MG63 (cell line): ENCODE data around the gene ASXL2. TPM values are rescaled to one million over a fixed set of nuclear protein-coding genes. Genes with fewer than 3 reads are reported as not detected.

Experiments
- DNase-seq: peaks from one replicate; pipeline ENCODE4 v3.0.0-alpha.2; 2020
- H3K27me3 ChIP-seq: fragments of 250-450 bp; sonication (Bioruptor Pico); 2 replicates; pipeline ENCODE4 v1.5.1; 2020; ENCODE audit warnings: mild to moderate bottlenecking, moderate library complexity
- H3K36me3 ChIP-seq: fragments of 250-450 bp; sonication (Bioruptor Pico); 2 replicates; pipeline ENCODE4 v1.5.1; 2020; ENCODE audit warnings: mild to moderate bottlenecking, moderate library complexity
- H3K4me3 ChIP-seq: fragments of 250-450 bp; sonication (Bioruptor Pico); 2 replicates; pipeline ENCODE4 v1.5.1; 2020; ENCODE audit warnings: mild to moderate bottlenecking, moderate library complexity
- H3K9me3 ChIP-seq: fragments of 250-450 bp; sonication (Bioruptor Pico); 2 replicates; pipeline ENCODE4 v1.5.1; 2020; ENCODE audit warnings: mild to moderate bottlenecking, moderate library complexity
- total RNA-seq: library from RNA; depleted of rRNA; stranded (reverse); fragments of >200 nt; shearing (Covaris generic); gene quantifications from 2 replicates; pipeline ENCODE4 v1.2.3, GENCODE V29; 2014; ENCODE audit warnings: low replicate concordance

The ASXL2 gene
- total RNA-seq, 1 experiment from 2014 or later = 3.6 TPM

DNA sequence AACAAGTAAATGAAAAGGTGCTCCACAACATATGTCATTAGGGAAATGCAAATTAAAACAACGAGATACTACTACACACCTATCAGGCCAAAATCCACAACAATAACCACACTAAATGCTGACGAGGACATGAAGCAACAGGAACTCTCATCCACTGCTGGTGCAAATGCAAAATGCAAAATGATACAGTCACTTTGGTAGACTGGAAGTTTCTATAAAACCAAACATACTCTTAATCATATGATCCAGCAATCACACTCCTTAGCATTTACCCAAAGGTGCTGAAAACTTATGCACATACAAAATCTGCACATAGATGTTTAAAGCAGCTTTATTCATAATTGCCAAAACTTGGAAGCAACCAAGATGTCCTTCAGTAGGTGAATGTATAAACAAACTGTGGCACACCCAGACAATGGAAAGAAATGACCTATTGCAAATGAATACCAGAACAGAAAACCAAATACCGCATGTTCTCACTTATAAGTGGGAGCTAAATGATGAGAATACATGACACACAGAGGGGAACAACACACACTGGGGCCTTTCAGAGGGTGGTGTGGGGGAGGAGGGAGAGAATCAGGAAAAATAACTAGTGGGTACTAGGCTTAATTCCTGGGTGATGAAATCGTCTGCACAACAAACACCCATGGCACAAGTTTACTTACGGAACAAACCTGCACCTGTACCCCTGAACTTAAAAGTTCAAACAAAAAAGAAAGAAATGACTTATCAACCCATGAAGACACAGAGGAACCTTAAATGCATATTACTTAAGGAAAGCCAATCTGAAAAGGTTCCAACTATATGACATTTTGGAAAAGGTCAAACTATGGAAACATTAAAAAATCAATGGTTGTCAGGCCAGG lies 80.4 kb downstream of the ASXL2 start:
- DNase-seq = no peak
- Histone ChIP-seq H3K9me3 (no peaks in the 10 kb centered on the region), H3K4me3 (no peak overlapping the region), H3K27me3 (no peaks in the 10 kb centered on the region), H3K36me3 (peaks cover 11% of the 10 kb centered on the region; the same call in 1 of the 2 replicates)

GRCh38 chr2:25794544-25795276 lies 83.6 kb downstream of the ASXL2 start:
- H3K9me3 ChIP-seq = no peaks in the 10 kb centered on the region
- peaks cover 11% of the 10 kb centered on the region for H3K36me3 ChIP-seq
- no peak overlapping the region for H3K4me3 ChIP-seq
- no peaks in the 10 kb centered on the region for H3K27me3 ChIP-seq
- no peak for DNase-seq

DNA sequence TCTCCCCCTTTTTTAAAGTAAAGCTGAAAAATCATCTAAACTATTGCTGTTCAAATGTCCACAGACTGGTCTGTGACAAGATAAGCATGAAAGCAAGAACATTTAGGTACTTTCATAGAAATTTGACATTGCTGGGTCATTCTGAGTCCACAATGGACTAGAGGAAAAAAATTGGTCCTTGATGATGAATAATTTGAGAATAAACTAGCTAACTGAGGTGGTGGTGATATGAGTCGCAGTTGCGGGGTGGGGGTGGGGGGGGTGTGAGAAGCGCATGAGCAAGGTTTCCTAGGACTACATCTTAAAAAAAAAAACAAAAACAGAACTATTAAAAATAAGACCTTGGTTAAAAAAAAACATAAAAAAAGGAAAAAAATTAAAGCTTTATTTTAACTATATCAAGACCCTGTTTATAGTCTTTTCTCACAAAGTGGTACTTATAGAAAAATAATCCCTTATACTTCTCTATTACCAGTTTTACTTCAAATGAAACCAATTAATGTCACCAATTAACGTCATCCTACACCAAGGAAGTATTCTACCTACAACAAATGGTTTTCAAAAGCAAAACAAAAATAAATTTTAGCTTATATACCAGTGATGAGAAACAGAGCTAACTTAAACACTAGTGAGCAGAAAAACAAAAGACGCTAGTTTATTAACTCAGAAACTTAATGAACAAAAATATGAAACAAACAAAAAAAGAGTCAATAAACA lies 88.1 kb downstream of the ASXL2 start:
- Histone ChIP-seq H3K4me3 (no peak overlapping the region), H3K9me3 (no peaks in the 10 kb centered on the region; the same call in 1 of the 2 replicates), H3K27me3 (no peaks in the 10 kb centered on the region), H3K36me3 (peaks cover 12% of the 10 kb centered on the region)
- DNase-seq = no peak

GRCh38 chr2:25788457-25788856 lies 89.8 kb downstream of the ASXL2 start:
- no peak for DNase-seq

GRCh38 chr2:25787020-25787419 lies 91.3 kb downstream of the ASXL2 start:
- Histone ChIP-seq H3K36me3 (peaks cover 11% of the 10 kb centered on the region), H3K9me3 (no peaks in the 10 kb centered on the region; the same call in 1 of the 2 replicates), H3K27me3 (no peaks in the 10 kb centered on the region), H3K4me3 (no peak overlapping the region)
- DNase-seq = no peak

More at GRCh38 chr2:25788457-25788856, 89.8 kb downstream of the ASXL2 start:
- Histone ChIP-seq H3K4me3 (no peak overlapping the region), H3K9me3 (no peaks in the 10 kb centered on the region; the same call in 1 of the 2 replicates), H3K36me3 (peaks cover 11% of the 10 kb centered on the region), H3K27me3 (no peaks in the 10 kb centered on the region)

GRCh38 chr2:25784404-25784803 lies 93.9 kb downstream of the ASXL2 start:
- H3K9me3 ChIP-seq = no peaks in the 10 kb centered on the region; the same call in 1 of the 2 replicates
- H3K27me3 ChIP-seq = no peaks in the 10 kb centered on the region
- peaks cover 11% of the 10 kb centered on the region for H3K36me3 ChIP-seq
- no peak for DNase-seq
- H3K4me3 ChIP-seq = no peak overlapping the region

DNA sequence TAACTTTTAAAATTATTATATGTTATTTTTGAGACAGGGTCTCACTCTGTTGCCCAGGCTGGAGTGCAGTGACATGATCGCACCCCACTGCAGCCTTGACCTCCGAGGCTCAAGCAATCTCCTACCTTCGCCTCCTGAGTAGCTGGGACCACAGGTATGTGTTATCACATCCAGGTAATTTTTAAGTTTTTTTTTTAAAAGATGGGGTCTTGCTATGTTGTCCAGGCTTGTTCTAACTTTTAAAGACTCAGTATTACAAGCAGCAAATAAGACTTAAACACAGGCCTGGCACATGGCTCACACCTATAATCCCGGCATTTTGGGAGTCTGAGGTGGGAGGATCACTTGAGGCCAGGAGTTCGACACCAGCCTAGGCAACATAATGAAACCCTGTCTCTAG lies 101.2 kb downstream of the ASXL2 start:
- no peak for DNase-seq
- Histone ChIP-seq H3K27me3 (no peaks in the 10 kb centered on the region), H3K36me3 (no peaks in the 10 kb centered on the region), H3K9me3 (no peaks in the 10 kb centered on the region), H3K4me3 (no peak overlapping the region)

- no peaks in the 10 kb centered on the region for H3K9me3 ChIP-seq
- no peak for DNase-seq
- peaks cover 16% of the 10 kb centered on the region for H3K36me3 ChIP-seq
- no peak overlapping the region for H3K4me3 ChIP-seq
- H3K27me3 ChIP-seq = no peaks in the 10 kb centered on the region
These were observed 106.2 kb downstream of the ASXL2 start for GRCh38 chr2:25772078-25772477.

GRCh38 chr2:25763575-25763974 lies 114.7 kb downstream of the ASXL2 start:
- peaks cover 31% of the 10 kb centered on the region for H3K36me3 ChIP-seq
- no peak overlapping the region for H3K4me3 ChIP-seq
- no peak for DNase-seq
- no peaks in the 10 kb centered on the region for H3K27me3 ChIP-seq
- H3K9me3 ChIP-seq = no peaks in the 10 kb centered on the region

DNA sequence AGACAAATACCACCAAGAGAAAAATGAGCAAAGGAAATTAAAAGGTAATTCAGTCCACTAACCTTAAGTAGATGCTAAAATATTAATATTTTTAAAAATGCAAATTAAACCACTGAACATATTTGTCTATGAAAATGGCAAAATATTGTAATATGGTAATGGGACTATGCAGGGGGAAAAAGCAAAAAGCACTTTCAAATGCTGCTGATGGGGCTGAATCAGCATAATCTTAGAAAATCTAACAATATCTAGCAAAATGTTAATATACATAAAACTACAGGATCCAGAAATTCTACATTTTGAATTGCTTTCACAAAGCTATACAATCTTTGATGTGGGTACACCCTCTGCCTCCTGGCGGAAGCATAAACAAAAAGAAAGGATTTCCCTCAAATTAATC lies 118.0 kb downstream of the ASXL2 start:
- DNase-seq = no peak
- H3K27me3 ChIP-seq = no peaks in the 10 kb centered on the region
- peaks cover 32% of the 10 kb centered on the region for H3K36me3 ChIP-seq
- H3K4me3 ChIP-seq = no peak overlapping the region
- H3K9me3 ChIP-seq = no peaks in the 10 kb centered on the region

DNA sequence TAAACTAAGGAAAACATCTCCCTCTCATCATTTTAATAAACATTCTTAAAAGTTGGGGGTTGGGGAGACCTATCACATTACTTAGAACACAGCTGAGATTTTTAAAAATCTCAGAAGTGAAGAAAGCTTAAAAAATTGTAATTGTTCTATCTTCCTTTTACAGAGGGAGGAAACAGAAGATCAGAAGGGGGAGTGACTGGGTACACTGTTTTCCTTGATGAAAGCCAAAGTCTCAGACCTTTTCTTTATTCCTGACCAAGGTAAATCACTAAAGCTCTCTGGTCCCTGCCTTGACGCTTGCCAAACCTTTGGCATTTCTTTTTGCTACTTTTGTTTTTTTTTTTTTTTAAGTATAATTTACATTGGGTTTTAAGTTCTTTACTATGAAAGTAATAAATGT lies 119.9 kb downstream of the ASXL2 start:
- no peaks in the 10 kb centered on the region for H3K27me3 ChIP-seq
- H3K4me3 ChIP-seq = no peak overlapping the region
- no peaks in the 10 kb centered on the region for H3K9me3 ChIP-seq
- no peak for DNase-seq
- peaks cover 37% of the 10 kb centered on the region for H3K36me3 ChIP-seq

DNA sequence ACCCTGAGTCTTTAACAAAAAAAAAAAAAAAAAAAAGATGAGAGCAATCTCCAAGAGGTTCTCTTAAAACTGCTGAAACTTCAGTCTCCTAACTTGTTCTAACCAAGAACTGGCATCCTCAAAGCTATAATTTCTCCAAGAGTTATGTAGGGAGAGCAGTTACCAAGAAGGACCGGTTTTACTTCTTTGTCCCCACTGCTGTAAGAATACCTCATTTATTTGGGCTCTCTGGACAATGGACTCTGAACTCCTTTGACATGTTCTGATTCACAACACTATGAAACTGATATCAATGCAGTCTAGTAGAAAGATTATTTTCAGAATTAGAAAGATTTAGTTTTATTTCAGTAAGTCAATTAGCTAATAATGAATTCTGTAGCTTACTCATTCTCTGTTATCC lies 120.4 kb downstream of the ASXL2 start:
- Histone ChIP-seq H3K9me3 (no peaks in the 10 kb centered on the region), H3K27me3 (no peaks in the 10 kb centered on the region), H3K36me3 (peaks cover 35% of the 10 kb centered on the region), H3K4me3 (no peak overlapping the region)
- DNase-seq = no peak

DNA sequence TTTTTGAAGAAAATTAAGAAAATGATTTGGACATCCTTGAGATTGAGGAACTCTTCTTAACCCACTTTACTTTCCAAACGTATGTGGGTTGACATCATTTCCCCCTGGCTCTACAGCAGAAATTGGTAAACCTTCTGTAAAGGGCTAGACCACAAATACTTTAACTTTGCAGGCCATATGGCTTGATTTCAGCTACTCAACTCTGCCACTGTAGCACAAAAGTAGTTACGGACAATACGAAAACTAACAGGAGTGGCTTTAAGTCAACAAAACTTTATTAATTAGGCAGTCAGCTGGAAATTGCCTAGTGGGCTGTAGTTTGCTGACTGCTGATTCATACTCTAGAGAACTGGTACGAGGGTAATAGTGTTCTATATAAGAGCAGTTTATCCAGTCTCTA lies 121.8 kb downstream of the ASXL2 start:
- H3K27me3 ChIP-seq = no peaks in the 10 kb centered on the region
- no peaks in the 10 kb centered on the region for H3K9me3 ChIP-seq
- no peak for DNase-seq
- no peak overlapping the region for H3K4me3 ChIP-seq
- peaks cover 43% of the 10 kb centered on the region for H3K36me3 ChIP-seq

GRCh38 chr2:25749676-25750075 lies 128.6 kb downstream of the ASXL2 start:
- Histone ChIP-seq H3K27me3 (no peaks in the 10 kb centered on the region), H3K4me3 (no peak overlapping the region), H3K36me3 (peaks cover 34% of the 10 kb centered on the region), H3K9me3 (no peaks in the 10 kb centered on the region)
- no peak for DNase-seq

DNA sequence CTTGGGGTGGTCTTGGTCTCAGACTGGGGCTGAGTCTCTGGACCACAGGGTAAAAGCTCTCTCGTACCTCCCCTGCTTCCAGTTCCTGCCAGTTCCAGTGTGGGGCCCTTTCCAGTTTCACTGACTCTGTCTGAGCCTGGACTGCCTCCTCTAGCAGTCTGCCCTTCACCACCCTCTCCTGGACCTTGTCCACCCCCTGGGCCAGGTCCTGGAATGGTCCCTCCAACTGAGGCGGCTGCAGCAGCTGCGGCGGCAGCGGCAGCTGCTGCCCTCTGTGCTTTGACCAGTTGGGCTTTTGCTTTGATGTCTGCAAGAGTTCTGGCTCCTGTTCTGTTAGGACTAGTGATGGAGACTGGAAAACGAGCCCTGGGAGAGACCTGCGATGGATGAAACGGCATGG lies 134.2 kb downstream of the ASXL2 start:
- Histone ChIP-seq H3K9me3 (no peaks in the 10 kb centered on the region), H3K27me3 (no peaks in the 10 kb centered on the region), H3K36me3 (peaks cover 32% of the 10 kb centered on the region), H3K4me3 (no peak overlapping the region)
- DNase-seq = no peak

DNA sequence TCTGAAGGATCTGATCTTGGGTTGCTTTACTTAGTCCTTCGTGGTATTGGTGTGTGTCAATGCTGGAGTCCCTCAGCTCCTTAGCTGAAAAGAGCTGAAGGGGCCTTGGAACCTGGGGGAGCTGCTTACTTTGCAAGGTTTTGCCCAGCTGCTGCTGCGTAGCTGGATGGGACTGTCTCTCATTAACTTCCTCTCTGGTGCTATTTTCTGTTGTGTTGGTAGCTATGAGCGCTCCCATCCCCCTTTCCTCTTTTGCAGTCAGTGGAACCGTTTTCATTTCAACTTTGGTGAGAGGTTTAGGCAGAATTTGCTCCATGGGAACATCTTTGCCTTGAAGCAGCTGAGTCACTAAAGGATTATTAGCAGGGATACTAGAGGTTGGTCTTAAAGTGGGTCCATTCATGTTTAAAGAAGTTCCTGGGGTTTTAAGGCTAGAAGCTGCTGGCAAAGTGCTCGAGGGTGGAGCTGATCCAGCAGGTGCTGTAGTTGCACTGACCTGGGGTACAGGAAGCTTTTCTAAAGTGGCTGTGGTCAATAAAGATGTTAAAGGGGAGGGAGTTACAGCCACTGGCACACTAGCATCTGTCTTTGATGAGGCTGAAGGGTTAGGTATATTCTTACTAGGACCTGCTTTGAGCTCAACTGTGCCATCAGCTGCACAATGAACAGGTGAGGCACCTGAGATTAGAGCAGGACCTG lies 135.0 kb downstream of the ASXL2 start:
- Histone ChIP-seq H3K36me3 (peaks cover 28% of the 10 kb centered on the region), H3K27me3 (no peaks in the 10 kb centered on the region)

More for the DNA sequence above, 135.0 kb downstream of the ASXL2 start:
- H3K4me3 ChIP-seq = no peak overlapping the region
- no peak for DNase-seq
- no peaks in the 10 kb centered on the region for H3K9me3 ChIP-seq
